Erythroblast (primary cell): ENCODE data around the gene OR52N4.
A peak's percentile ranks its signal among the peaks of the same experiment; 100 is the strongest.
"Not testable (repeated sequence)": the region's sequence is repeated elsewhere in the genome, so short reads cannot be mapped to it uniquely, and the experiment has no call there.

Source experiments
- DNase-seq, 2 experiments: peaks; one replicate each; lab custom pipeline; 2025; lab: John Stamatoyannopoulos, UW
- GATA1 ChIP-seq: IDR thresholded peaks from 2 replicates; pipeline ENCODE4 v1.6.1; 2011; ENCODE audit warnings: low read depth, mild to moderate bottlenecking, control low read depth, low read length, moderate library complexity
- POLR2A ChIP-seq: IDR thresholded peaks from 2 replicates; pipeline ENCODE4 v1.6.1; 2011; ENCODE audit warnings: mild to moderate bottlenecking, low read length

The OR52N4 gene

GRCh38 chr11:5753943-5754342, at the start of gene OR52N4:
Gene OR52N4, plus strand, starts transcription at chr11:5754243. Its CDS starts 498 bp downstream, at chr11:5754741.
- no peak for DNase-seq

GRCh38 chr11:5705688-5706087, 48.4 kb upstream of the OR52N4 start:
- DNase-seq = no peak
- TF ChIP-seq POLR2A (no peak), GATA1 (no peak)

More at GRCh38 chr11:5753943-5754342, at the start of gene OR52N4:
- no peak for TF ChIP-seq GATA1
- TF ChIP-seq POLR2A = no peak

- TF ChIP-seq GATA1 (no peak), POLR2A (no peak)
- peak; percentile 22 to 33 for DNase-seq
Observed at GRCh38 chr11:5712507-5712906, 41.5 kb upstream of the OR52N4 start.

- TF ChIP-seq POLR2A = no peak
- no peak for TF ChIP-seq GATA1
- DNase-seq = peak; percentile 13 to 14
Observed at GRCh38 chr11:5713695-5714094, 40.3 kb upstream of the OR52N4 start.

- not testable (repeated sequence) for DNase-seq
Observed at GRCh38 chr11:5716518-5716917, 37.5 kb upstream of the OR52N4 start.

GRCh38 chr11:5719703-5720495, 34.1 kb upstream of the OR52N4 start:
- no peak for TF ChIP-seq GATA1
- no peak for TF ChIP-seq POLR2A
- DNase-seq = no peak

- TF ChIP-seq POLR2A (no peak), GATA1 (no peak)
- DNase-seq = no peak
Observed at GRCh38 chr11:5722622-5723021, 31.4 kb upstream of the OR52N4 start.

- TF ChIP-seq POLR2A = no peak
- TF ChIP-seq GATA1 = no peak
- DNase-seq = no peak
Observed at GRCh38 chr11:5726351-5726750, 27.7 kb upstream of the OR52N4 start.

- TF ChIP-seq POLR2A = no peak
- DNase-seq = no peak
Observed at GRCh38 chr11:5727691-5728090, 26.4 kb upstream of the OR52N4 start.

- no peak for TF ChIP-seq GATA1
- TF ChIP-seq POLR2A = no peak
- DNase-seq = no peak
Observed at GRCh38 chr11:5736396-5736795, 17.6 kb upstream of the OR52N4 start, which contains the start of gene OR56B1. Gene OR56B1, plus strand, starts transcription at chr11:5736448. Its CDS starts 69 bp downstream, at chr11:5736517.

GRCh38 chr11:5737091-5737490, 17.0 kb upstream of the OR52N4 start:
- DNase-seq = no peak
- TF ChIP-seq GATA1 = no peak
- TF ChIP-seq POLR2A = no peak

GRCh38 chr11:5737670-5738392, 16.2 kb upstream of the OR52N4 start:
- no peak for DNase-seq
- TF ChIP-seq GATA1 (no peak), POLR2A (no peak)

- DNase-seq = no peak
- no peak for TF ChIP-seq GATA1
- TF ChIP-seq POLR2A = no peak
Observed at GRCh38 chr11:5738431-5738830, 15.6 kb upstream of the OR52N4 start.

- TF ChIP-seq POLR2A (no peak), GATA1 (no peak)
- no peak for DNase-seq
Observed at GRCh38 chr11:5746614-5747013, 7.4 kb upstream of the OR52N4 start.
